SK-N-MC (cell line): ENCODE data around the gene HECTD4.

Experiments
- DNase-seq: peaks from one replicate; pipeline ENCODE4 v3.0.0-alpha.2; 2011; ENCODE audit warnings: low read depth, low spot score
- H3K27ac ChIP-seq: fragments of 200-600 bp; sonication (generic); 2 replicates; pipeline ENCODE4 v1.5.1; 2016; ENCODE audit warnings: mixed run types
- H3K36me3 ChIP-seq: fragments of 200-600 bp; sonication (generic); 2 replicates; pipeline ENCODE4 v1.6.1; 2017; ENCODE audit warnings: antibody characterized with exemption, low read length, mixed read lengths; ENCODE audit not compliant: insufficient read depth
- H3K4me3 ChIP-seq: fragments of 200-600 bp; sonication (generic); 2 replicates; pipeline ENCODE4 v1.5.1; 2016
- H3K9ac ChIP-seq: fragments of 200-600 bp; sonication (generic); 2 replicates; pipeline ENCODE4 v1.8.0; 2017; ENCODE audit warnings: mixed run types, mixed read lengths; ENCODE audit not compliant: insufficient read length
- H3K9me3 ChIP-seq: fragments of 200-600 bp; sonication (generic); 2 replicates; pipeline ENCODE4 v1.6.1; 2017; ENCODE audit warnings: low read depth, mild to moderate bottlenecking, antibody characterized with exemption, low read length, moderate library complexity, mixed read lengths
- EZH2 ChIP-seq: fragments of 200-600 bp; sonication (generic); IDR thresholded peaks from one replicate; pipeline ENCODE4 v1.6.1; 2017; ENCODE audit warnings: antibody characterized with exemption
- FOXP2 ChIP-seq: optimal IDR thresholded peaks from 2 replicates; pipeline ENCODE3; 2011; ENCODE audit warnings: mild to moderate bottlenecking, moderate library complexity; ENCODE audit not compliant: insufficient read depth; ENCODE audit errors: extremely low read length, control extremely low read depth
- POLR2AphosphoS5 ChIP-seq: IDR thresholded peaks from 2 replicates; pipeline ENCODE4 v1.6.1; 2012; ENCODE audit warnings: mild to moderate bottlenecking, low read depth, low read length, borderline replicate concordance

HECTD4 gene

GRCh38 chr12:112325622-112326207 is 56.5 kb downstream of the HECTD4 start:
- no peak for DNase-seq
- Histone ChIP-seq H3K9ac (peak overlapping the region; percentile 74), H3K9me3 (no peaks in the 10 kb centered on the region), H3K27ac (peak overlapping the region; percentile 99), H3K36me3 (no peaks in the 10 kb centered on the region), H3K4me3 (peak overlapping the region; percentile 16; the same call in 1 of the 2 replicates)
- TF ChIP-seq FOXP2 (no peak), POLR2AphosphoS5 (no peak), EZH2 (no peak)

GRCh38 chr12:112325157-112325556 is 57.1 kb downstream of the HECTD4 start:
- Histone ChIP-seq H3K27ac (peak overlapping the region; percentile 99), H3K4me3 (peak overlapping the region; percentile 16; the same call in 1 of the 2 replicates), H3K9me3 (no peaks in the 10 kb centered on the region), H3K9ac (peak overlapping the region; percentile 74), H3K36me3 (0 out of 2 replicates have a peak, but pooled peaks cover under 1% of the 10 kb centered on the region)
- DNase-seq, result no peak
- TF ChIP-seq POLR2AphosphoS5 (no peak), EZH2 (no peak), FOXP2 (no peak)

- H3K27ac ChIP-seq, result peak overlapping the region; percentile 99
- TF ChIP-seq FOXP2, result no peak
- TF ChIP-seq EZH2, result no peak
- TF ChIP-seq POLR2AphosphoS5, result no peak
- no peak for DNase-seq
- H3K36me3 ChIP-seq, result peaks cover 22% of the 10 kb centered on the region
- H3K9ac ChIP-seq, result peak overlapping the region; percentile 64
- peak overlapping the region; percentile 59 for H3K4me3 ChIP-seq
- H3K9me3 ChIP-seq, result no peaks in the 10 kb centered on the region
Observed at GRCh38 chr12:112322882-112323547, 59.2 kb downstream of the HECTD4 start.

- H3K36me3 ChIP-seq, result peaks cover 24% of the 10 kb centered on the region
- no peak for DNase-seq
- H3K9ac ChIP-seq, result peak overlapping the region; percentile 0
- TF ChIP-seq POLR2AphosphoS5 (no peak), EZH2 (no peak), FOXP2 (no peak)
- H3K27ac ChIP-seq, result peak overlapping the region; percentile 99
- no peaks in the 10 kb centered on the region for H3K9me3 ChIP-seq
- peak overlapping the region; percentile 27 for H3K4me3 ChIP-seq
Observed at GRCh38 chr12:112322441-112322840, 59.8 kb downstream of the HECTD4 start.

GRCh38 chr12:112321245-112321644 is 61.0 kb downstream of the HECTD4 start:
- DNase-seq, result no peak
- H3K27ac ChIP-seq, result peak overlapping the region; percentile 99
- peaks cover 34% of the 10 kb centered on the region for H3K36me3 ChIP-seq
- no peaks in the 10 kb centered on the region for H3K9me3 ChIP-seq
- TF ChIP-seq POLR2AphosphoS5, result no peak
- no peak for TF ChIP-seq FOXP2
- no peak for TF ChIP-seq EZH2
- H3K9ac ChIP-seq, result peak overlapping the region; percentile 42
- no peak overlapping the region for H3K4me3 ChIP-seq

- Histone ChIP-seq H3K4me3 (no peak overlapping the region), H3K9ac (no peak overlapping the region), H3K27ac (no peak overlapping the region), H3K9me3 (no peaks in the 10 kb centered on the region), H3K36me3 (peaks cover 48% of the 10 kb centered on the region)
- no peak for DNase-seq
- TF ChIP-seq EZH2 (no peak), POLR2AphosphoS5 (no peak)
Observed at GRCh38 chr12:112319395-112319794, 62.8 kb downstream of the HECTD4 start.

GRCh38 chr12:112317481-112317880 is 64.8 kb downstream of the HECTD4 start:
- peak overlapping the region; percentile 81 for H3K27ac ChIP-seq
- no peak overlapping the region for H3K9ac ChIP-seq
- H3K9me3 ChIP-seq, result no peaks in the 10 kb centered on the region
- no peak overlapping the region for H3K4me3 ChIP-seq
- no peak for DNase-seq
- TF ChIP-seq FOXP2, result no peak
- no peak for TF ChIP-seq EZH2
- no peak for TF ChIP-seq POLR2AphosphoS5
- peaks cover 60% of the 10 kb centered on the region for H3K36me3 ChIP-seq

GRCh38 chr12:112314981-112315380 is 67.2 kb downstream of the HECTD4 start:
- Histone ChIP-seq H3K36me3 (peaks cover 72% of the 10 kb centered on the region), H3K9me3 (no peaks in the 10 kb centered on the region), H3K9ac (no peak overlapping the region), H3K27ac (no peak overlapping the region), H3K4me3 (no peak overlapping the region)
- DNase-seq, result no peak
- TF ChIP-seq EZH2 (no peak), FOXP2 (no peak), POLR2AphosphoS5 (no peak)

- no peak for TF ChIP-seq EZH2
- TF ChIP-seq POLR2AphosphoS5, result no peak
- no peak for TF ChIP-seq FOXP2
- H3K4me3 ChIP-seq, result no peak overlapping the region
- no peak overlapping the region for H3K9ac ChIP-seq
- no peak overlapping the region for H3K27ac ChIP-seq
- DNase-seq, result no peak
- H3K9me3 ChIP-seq, result no peaks in the 10 kb centered on the region
- H3K36me3 ChIP-seq, result peaks cover 76% of the 10 kb centered on the region
Observed at GRCh38 chr12:112309797-112310196, 72.4 kb downstream of the HECTD4 start.
